Endometrial microvascular endothelial cells (primary cell): ENCODE data around the gene SCCPDH. TPM values are rescaled to one million over a fixed set of nuclear protein-coding genes. Genes with fewer than 3 reads are reported as not detected.

Source experiments
- in situ Hi-C: cut with HindIII; loops from 2 replicates; pipeline ENCODE4 v1.10.0; 2017; ENCODE audit warnings: low sequenced_read_pairs, low pct_unique_long_range_greater_than_20kb; ENCODE audit errors: inconsistent ontology term
- total RNA-seq: library from RNA; depleted of rRNA; stranded (reverse); fragments of >200 nt; gene quantifications from one replicate; pipeline ENCODE4 v1.2.3, GENCODE V29; 2015; ENCODE audit errors: inconsistent ontology term

Gene SCCPDH
- total RNA-seq, 1 donor from 2014 or later: 48.8 TPM

DNA sequence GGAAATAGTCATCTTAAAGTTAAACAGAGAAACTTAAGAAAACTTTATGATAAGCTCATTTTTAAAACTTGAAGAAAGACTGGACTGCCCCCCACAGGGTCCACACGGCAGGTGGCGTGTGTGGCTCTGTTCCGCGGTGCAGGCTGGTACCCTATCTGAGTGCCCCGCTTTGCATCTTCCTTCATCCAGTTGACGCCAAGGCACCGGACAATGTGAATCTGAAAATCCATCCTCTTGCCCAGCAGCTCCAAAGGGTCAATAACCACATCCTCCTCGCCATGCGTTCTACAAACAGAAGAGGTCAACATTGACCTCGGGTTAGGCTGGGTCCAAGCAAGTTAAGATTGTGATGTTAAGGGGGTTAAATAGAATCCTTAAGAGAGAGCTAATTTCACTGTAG is 54.5 kb downstream of the SCCPDH start:
- in situ Hi-C loops: no loop called here

DNA sequence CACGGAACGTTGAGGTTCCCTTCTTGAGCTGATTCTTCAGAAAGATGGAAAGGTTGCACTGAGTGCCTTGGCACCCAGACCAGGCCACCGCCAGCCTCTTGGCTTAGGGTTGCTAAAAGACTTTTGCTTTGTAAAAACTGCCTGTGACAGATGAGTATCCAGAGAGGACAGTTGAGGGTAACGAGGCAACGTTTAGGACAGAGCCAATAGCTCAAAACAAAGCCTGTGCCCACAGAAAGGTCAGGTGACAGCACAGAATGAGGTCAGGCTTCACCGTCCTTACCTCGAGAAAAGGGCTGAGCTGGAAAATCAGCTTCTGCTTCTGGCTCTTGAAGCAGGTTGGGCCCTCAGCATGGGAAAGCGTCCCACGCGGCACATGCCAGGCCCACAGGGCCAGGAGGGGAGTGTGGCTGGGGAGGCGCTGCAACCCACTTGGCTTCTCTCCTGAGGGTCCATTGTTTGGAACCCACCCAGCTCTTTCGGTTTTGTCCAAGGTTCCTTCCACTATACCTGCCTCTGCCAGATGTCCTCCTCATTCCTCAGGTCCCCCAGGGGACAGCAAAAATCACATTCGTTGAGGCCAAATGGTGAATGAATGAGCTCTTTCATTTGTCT is 55.5 kb downstream of the SCCPDH start:
- in situ Hi-C loops: no loop called here

DNA sequence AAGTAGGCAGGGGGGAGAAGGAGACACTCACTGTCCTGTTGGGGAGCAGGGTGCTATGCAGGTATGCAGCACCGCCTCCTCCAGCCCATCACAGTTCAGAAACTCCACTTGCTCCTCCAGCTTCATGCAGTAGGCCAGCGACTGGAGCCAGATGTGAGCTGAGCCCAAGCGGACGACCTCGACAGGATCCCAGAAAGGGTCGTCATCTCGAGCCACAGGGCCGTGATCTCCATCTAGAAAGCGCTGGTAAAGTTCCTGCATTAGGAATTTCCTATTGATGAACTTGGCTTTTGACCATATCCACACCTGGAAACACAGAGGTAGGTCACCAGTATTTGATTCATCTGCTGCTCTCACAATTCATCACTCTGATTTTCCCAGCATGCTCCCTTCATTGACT is 56.1 kb downstream of the SCCPDH start:
- in situ Hi-C loops: no loop called here

GRCh38 chr1:246781212-246781611 is 57.0 kb downstream of the SCCPDH start:
- in situ Hi-C loops: no loop called here

DNA sequence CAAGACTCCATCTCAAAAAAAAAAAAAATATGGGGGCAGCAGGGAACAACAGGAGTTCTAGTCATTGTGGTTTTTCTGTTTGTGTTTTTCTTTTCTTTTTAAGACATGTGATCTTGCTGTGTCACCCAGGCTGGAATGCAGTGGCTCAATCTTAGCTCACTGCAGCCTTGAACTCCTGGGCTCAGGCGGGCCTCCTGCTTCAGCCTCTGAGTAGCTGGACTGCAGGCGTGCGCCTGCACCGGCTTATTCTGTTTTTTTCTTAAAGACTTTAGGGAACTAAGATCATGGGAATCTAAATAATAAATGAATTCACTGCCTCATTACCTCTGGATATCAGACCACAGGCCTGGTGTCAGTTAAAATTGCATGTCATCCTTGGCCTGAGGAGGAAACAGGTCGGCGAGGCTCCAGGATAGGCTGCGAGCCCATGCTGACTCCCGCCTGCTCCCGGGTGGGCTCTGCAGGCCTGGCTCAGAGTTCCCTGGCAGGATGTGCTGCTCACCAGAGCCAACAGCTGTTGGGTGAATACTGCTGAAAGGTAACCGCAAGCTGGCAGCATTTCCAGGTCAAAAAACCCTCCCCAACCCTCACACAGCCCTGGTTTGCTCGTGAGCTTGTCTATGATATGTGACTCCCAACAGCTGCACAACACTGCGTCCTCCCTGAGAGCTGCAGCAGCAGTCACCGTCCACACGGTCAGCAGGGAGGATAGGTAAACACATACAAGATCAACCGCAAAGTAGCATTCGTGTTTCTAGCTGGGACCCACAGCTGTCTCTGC is 58.1 kb downstream of the SCCPDH start:
- in situ Hi-C loops: no loop called here

DNA sequence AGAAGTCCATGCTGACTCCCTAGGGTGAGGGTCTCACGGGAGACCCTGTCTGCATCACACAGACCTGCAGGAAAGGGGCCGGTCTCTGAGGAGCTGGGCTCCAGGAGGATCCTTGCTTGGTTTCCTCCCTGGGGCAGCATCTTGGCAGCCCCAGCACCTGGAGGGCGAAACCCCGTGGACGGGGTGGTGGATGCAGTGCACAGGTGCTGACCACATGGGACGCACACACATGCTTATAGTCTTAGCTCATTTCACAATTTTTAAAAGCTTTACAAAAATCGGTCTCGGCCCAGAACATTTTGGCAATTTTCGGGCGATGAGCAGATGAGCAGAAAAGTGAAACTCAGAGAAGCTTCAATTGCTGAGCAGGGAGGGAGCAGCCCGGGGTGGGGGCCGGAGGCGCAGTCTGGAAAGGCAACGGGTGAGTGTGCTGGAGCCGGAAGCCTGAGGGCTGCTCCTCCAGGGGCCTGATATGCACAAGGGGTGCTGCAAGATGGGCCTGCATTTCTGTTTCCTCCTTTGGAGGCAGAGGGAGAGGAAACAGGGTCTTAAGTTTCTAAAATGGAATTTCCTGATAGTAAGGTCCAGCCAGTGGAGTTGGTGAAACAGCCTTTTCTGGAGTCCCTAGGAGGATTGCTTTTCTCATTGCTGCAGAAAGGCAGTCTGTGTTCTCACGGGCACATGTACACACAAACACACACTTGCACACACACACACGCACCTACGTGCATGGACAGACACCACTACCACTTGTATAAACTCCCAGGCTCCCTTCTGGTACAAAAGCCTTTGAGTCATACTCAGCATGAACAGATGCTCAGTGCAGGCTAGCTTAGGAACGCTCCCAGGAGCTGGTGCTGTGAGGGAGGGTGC is 60.6 kb downstream of the SCCPDH start:
- in situ Hi-C loops: no loop called here

DNA sequence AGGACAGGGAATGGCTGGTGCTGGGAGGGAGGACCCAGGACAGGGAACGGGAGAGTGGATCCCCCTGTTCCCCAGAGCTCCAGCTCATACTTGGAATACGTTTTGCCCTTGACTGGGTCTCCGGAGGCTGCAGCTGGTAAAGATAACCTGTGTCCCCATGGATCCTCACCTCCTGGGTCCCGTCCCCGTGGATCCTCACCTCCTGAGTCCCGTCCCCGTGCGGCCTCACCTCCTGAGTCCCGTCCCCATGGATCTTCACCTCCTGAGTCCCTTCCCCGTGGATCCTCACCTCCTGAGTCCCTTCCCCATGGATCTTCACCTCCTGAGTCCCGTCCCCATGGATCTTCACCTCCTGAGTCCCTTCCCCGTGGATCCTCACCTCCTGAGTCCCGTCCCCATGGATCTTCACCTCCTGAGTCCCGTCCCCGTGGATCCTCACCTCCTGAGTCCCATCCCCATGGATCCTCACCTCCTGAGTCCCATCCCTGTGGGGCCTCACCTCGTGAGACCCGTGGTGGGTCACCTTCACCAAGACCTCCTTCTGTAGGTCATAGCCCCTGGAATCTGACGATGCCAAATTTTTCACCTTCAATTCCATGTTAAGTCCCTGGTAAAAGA is 61.4 kb downstream of the SCCPDH start:
- in situ Hi-C loops: no loop called here

DNA sequence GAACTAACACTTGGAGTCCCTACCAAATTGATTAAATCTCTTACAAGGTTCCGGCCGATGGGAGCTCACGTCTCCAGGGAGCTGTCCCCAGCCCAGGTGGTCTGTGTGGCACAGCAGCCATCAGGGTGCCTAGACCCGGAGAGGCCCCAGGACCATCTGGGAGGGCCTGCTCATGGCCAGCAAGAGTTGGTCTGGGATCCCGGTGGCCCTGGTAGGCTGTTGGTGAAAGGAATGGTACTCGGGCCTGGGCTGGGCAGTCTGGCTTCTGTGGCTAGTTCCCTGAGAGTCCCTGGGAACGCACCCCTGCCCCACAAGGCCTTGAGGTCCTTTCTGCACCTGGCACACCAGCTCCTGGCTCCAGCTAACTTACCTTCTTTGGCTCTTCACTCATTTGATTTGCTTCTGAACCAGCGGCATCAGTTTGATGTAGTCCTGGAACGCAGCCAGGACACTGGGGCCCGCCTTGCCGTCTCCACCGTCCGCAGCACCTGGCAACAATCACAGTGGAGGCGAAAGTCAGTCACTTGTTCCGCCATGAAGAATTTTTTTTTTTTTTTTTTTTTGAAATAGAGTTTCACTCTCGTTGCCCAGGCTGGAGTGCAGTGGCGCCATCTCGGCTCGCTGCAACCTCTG is 62.5 kb downstream of the SCCPDH start:
- in situ Hi-C loops: no loop called here

GRCh38 chr1:246787781-246788513 is 63.7 kb downstream of the SCCPDH start:
- in situ Hi-C loops: no loop called here

- in situ Hi-C loops: no loop called here
These were observed 64.7 kb downstream of the SCCPDH start for GRCh38 chr1:246788895-246789338.

DNA sequence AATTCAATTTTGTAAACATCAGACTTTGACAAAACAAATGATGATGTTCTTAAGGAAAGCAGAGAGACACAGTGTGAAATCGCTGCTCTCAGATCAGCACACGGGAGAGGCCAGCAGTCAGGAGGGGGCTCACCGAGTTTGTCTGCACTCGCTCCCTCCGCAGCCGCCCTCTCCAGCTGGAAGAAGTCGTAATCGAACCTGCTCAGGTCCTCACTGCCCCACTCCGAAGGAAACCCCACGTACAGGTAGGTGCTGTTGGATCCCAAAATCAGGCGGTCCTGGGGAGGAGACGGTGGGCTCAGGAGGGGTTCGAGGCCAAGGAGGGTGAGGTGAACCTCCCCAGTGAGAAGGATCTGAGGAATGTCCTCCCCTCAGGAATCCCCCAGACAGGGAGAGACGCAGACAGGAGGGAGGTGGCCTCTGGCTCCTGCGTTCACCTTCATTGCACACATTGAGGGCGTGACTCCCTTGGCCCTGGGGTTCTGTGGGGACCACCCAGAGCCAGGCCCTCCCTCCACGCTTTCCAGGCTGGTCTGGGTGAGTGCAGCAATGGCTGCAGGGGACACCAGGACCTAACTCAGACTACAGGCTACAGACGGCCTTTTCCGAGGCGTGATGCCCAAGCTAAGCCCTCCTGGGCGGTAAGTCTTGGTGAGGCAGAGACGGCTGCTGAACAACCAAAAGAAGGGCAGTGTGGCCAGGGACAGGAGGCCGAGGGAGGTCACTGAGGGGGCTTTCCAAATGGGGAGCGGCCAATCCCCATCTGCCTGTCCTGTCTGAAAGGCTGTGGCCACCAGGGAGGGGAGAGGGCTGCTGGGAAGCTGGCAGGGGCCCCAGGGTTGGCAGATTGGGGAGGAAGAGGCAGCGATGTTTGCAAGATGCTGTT is 65.5 kb downstream of the SCCPDH start:
- in situ Hi-C loops: no loop called here

GRCh38 chr1:246790364-246790763 is 66.2 kb downstream of the SCCPDH start:
- in situ Hi-C loops: no loop called here

DNA sequence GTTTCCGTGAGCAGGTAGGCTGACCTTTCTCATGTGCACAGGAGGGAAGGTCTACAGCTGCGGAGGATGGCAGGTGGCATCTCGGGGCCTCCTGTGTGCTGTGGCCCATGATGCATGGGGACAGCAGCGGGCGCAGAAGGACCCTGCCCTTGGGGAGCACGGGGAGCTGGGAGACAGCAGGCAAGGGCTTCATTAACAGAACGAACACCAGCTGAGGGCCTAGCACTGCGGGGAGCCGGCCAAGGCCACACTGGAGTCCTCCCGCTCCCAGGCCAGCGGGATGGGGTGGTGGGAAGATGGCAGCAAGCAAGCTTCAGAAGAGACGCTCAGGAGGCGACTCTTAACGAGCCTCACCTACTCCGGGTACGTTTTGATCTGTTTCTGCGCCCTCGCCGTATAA is 66.6 kb downstream of the SCCPDH start:
- in situ Hi-C loops: no loop called here

DNA sequence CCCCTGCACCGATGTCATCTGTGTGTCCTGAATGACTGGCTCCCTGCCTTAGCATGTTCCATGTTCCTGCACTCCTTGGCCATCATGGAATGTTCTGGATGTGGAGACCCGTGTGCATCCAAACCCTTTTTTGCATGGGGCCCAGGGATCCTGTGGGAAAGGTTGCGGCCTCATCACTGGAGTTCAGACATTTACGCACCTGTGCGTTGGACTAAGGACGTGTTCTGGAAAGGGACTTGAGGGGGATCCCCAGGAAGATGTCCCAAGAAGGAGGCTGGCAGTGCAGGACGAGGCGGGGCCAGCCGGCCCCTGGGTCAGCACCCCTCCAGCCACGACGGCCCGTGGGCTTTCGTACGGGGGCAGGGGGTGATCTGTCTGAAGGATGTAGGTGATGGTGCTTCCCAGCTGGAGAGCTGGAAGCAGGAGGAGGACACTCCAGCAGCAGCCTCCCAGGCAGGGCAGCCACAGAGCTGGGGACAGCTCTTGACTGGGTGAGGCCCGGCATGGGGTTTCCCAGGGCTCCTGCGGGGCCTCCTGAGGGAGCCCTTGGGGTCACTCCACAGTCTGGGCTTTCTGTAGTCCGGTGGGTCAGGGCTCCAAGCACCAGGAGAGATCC is 67.2 kb downstream of the SCCPDH start:
- in situ Hi-C loops: no loop called here

DNA sequence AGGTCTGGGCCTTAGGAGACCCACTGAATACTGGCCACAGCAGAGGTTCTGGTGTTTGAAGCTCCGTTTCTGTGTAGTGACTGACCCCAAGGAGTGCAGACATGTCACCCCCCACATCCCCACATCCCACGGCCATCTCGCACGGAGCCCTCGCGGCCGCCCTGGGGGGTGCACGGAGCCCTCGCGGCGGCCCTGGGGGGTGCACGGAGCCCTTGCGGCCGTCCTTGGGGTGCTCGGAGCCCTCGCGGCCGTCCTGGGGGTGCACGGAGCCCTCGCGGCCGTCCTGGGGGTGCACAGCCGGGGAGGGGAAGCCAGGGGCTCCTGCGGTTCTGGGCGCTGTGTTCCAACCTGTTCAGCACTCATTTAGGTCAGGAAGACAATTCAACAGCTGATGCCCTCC is 68.4 kb downstream of the SCCPDH start:
- in situ Hi-C loops: no loop called here

DNA sequence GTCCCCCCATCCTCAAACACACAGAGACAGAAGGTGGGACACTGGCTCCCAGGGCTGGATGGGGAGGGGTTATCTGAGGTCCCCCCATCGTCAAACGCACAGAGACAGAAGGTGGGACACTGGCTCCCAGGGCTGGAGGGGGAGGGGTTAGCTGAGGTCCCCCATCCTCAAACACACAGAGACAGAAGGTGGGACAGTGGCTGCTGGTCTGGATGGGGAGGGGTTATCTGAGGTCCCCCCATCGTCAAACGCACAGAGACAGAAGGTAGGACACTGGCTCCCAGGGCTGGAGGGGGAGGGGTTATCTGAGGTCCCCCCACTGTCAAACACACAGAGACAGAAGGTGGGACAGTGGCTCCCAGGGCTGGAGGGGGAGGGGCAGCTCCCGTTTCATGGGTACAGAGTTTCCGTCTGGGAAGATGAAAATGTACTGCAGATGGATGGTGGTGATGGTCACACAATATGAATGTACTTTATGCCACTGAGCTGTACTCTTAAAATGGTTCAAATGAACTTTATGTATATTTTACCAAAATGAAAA is 69.2 kb downstream of the SCCPDH start:
- in situ Hi-C loops: no loop called here
